H1 (cell line): ENCODE data around the gene FKBP5. TPM values are rescaled to one million over a fixed set of nuclear protein-coding genes. Genes with fewer than 3 reads are reported as not detected.

Experiments used
- CTCF ChIA-PET: fragments of 300-600 bp; sonication (Branson Sonifier 250); formaldehyde crosslinking; loops from one replicate; lab custom pipeline; 2021; ENCODE audit not compliant: partially characterized antibody; lab: Charles Lee
- POLR2A ChIA-PET: fragments of 300-600 bp; sonication (Branson Sonifier 250); formaldehyde crosslinking; loops from one replicate; lab custom pipeline; 2021; ENCODE audit warnings: inconsistent platforms; ENCODE audit not compliant: partially characterized antibody; lab: Charles Lee
- DNase-seq, 2 experiments: peaks; one replicate each; pipeline versions ENCODE4 v3.0.0 to v3.0.0-alpha.2; 2010 to 2022; ENCODE audit warnings: low spot score in 2 of 2, low read depth in 1 of 2, mixed read lengths in 1 of 2
- FAIRE-seq: peaks from 2 replicates; lab custom pipeline; 2011; peaks lifted over from hg19 to GRCh38; lab: Jason Lieb, UNC
- H2AFZ ChIP-seq: 2 replicates; pipeline ENCODE4 v1.8.1; 2012; ENCODE audit warnings: low read length, inconsistent platforms
- H2AK5ac ChIP-seq: 2 replicates; pipeline ENCODE4 v1.6.1; 2013; ENCODE audit warnings: low read depth, low read length
- H2BK120ac ChIP-seq: replicated peaks from 2 replicates; pipeline ENCODE3; 2013; ENCODE audit warnings: low read depth, low read length, inconsistent platforms
- H2BK12ac ChIP-seq: 2 replicates; pipeline ENCODE4 v1.6.1; 2013; ENCODE audit warnings: low read depth, low read length
- H2BK15ac ChIP-seq: 2 replicates; pipeline ENCODE4 v1.6.1; 2013; ENCODE audit warnings: low read length
- H2BK20ac ChIP-seq: 2 replicates; pipeline ENCODE4 v1.6.1; 2013; ENCODE audit warnings: low read length
- H2BK5ac ChIP-seq: 2 replicates; pipeline ENCODE4 v1.6.1; 2013; ENCODE audit warnings: low read depth, low read length
- H3K14ac ChIP-seq: 2 replicates; pipeline ENCODE4 v1.6.1; 2013; ENCODE audit warnings: inconsistent platforms; ENCODE audit not compliant: insufficient read length
- H3K18ac ChIP-seq: 2 replicates; pipeline ENCODE4 v1.6.1; 2013; ENCODE audit warnings: low read length; ENCODE audit errors: extremely low read depth
- H3K23ac ChIP-seq: 2 replicates; pipeline ENCODE4 v1.6.1; 2013; ENCODE audit warnings: inconsistent platforms; ENCODE audit not compliant: insufficient read length
- H3K23me2 ChIP-seq: 2 replicates; pipeline ENCODE4 v1.6.1; 2013; ENCODE audit warnings: low read depth, low read length
- H3K27ac ChIP-seq: 2 replicates; pipeline ENCODE4 v1.6.1; 2011; ENCODE audit warnings: low read depth, low read length, inconsistent platforms
- H3K27me3 ChIP-seq, 4 experiments: replicated peaks in 1 of 4; 1 replicate in 1 of 4; 2 replicates in 3 of 4; pipeline versions ENCODE4 v1.6.1 to v1.8.1; 2011 to 2013; ENCODE audit warnings: low read length in 3 of 4, mild to moderate bottlenecking in 3 of 4, inconsistent platforms in 2 of 4, mixed read lengths in 2 of 4, moderate library complexity in 1 of 4; ENCODE audit not compliant: control insufficient read depth in 3 of 4, insufficient read depth in 3 of 4; ENCODE audit errors: extremely low read depth in 1 of 4
- H3K36me3 ChIP-seq, 4 experiments: 2 replicates each; pipeline versions ENCODE4 v1.6.1 to v1.8.1; 2011 to 2013; ENCODE audit warnings: mild to moderate bottlenecking in 4 of 4, low read length in 3 of 4, moderate library complexity in 2 of 4, control low read depth in 1 of 4, inconsistent platforms in 1 of 4; ENCODE audit not compliant: insufficient read depth in 4 of 4, control insufficient read depth in 2 of 4
- H3K4ac ChIP-seq: replicated peaks from 2 replicates; pipeline ENCODE3; 2013; ENCODE audit warnings: low read length, low read depth, mixed read lengths, inconsistent platforms; ENCODE audit not compliant: insufficient read length
- H3K4me1 ChIP-seq, 4 experiments: replicated peaks in 1 of 4; 1 replicate in 1 of 4; 2 replicates in 3 of 4; pipeline versions ENCODE4 v1.6.1 to v1.8.1; 2011 to 2013; ENCODE audit warnings: low read length in 3 of 4, inconsistent platforms in 2 of 4, mixed read lengths in 1 of 4; ENCODE audit not compliant: insufficient read depth in 4 of 4, control insufficient read depth in 3 of 4
- H3K4me2 ChIP-seq, 2 experiments: 2 replicates each; pipeline versions ENCODE4 v1.6.1 to v1.8.1; 2011 to 2013; ENCODE audit warnings: low read depth in 2 of 2, low read length in 2 of 2, control low read depth in 1 of 2, inconsistent platforms in 1 of 2, mild to moderate bottlenecking in 1 of 2; ENCODE audit not compliant: insufficient read depth in 1 of 2
- H3K4me3 ChIP-seq, 4 experiments: fragments of 200-600, 300-600 bp in 1 of 4; sonication (generic), shearing (Covaris generic), sonication (Bioruptor Twin) in 1 of 4; 2 replicates each; pipeline versions ENCODE4 v1.5.1 to v1.8.1; 2011 to 2016; ENCODE audit warnings: low read length in 4 of 4, low read depth in 3 of 4, control low read depth in 2 of 4, inconsistent platforms in 2 of 4, mild to moderate bottlenecking in 2 of 4, mixed read lengths in 1 of 4, moderate library complexity in 1 of 4; ENCODE audit not compliant: insufficient read depth in 2 of 4; ENCODE audit errors: extremely low read depth in 1 of 4
- H3K56ac ChIP-seq: replicated peaks from 2 replicates; pipeline ENCODE3; 2013; ENCODE audit warnings: low read depth, mild to moderate bottlenecking, mixed read lengths, low read length, inconsistent platforms; ENCODE audit not compliant: insufficient read length
- H3K79me1 ChIP-seq: 2 replicates; pipeline ENCODE4 v1.6.1; 2013; ENCODE audit warnings: low read depth, low read length, control low read depth
- H3K79me2 ChIP-seq, 2 experiments: 2 replicates each; pipeline versions ENCODE4 v1.6.1 to v1.8.1; 2012 to 2013; ENCODE audit warnings: low read length in 2 of 2, mild to moderate bottlenecking in 2 of 2, inconsistent platforms in 1 of 2; ENCODE audit not compliant: insufficient read depth in 2 of 2, control insufficient read depth in 1 of 2
- H3K9ac ChIP-seq, 4 experiments: replicated peaks in 1 of 4; 1 replicate in 1 of 4; 2 replicates in 3 of 4; pipeline versions ENCODE4 v1.6.1 to v1.8.1; 2011 to 2013; ENCODE audit warnings: low read depth in 3 of 4, low read length in 3 of 4, control low read depth in 2 of 4, mild to moderate bottlenecking in 2 of 4, moderate library complexity in 2 of 4, inconsistent platforms in 1 of 4; ENCODE audit errors: extremely low read depth in 1 of 4
- H3K9me3 ChIP-seq, 2 experiments: 2 replicates each; pipeline versions ENCODE4 v1.6.1 to v1.8.1; 2012 to 2013; ENCODE audit warnings: mild to moderate bottlenecking in 2 of 2, moderate library complexity in 2 of 2, control low read depth in 1 of 2, inconsistent platforms in 1 of 2, low read depth in 1 of 2, low read length in 1 of 2, mixed read lengths in 1 of 2; ENCODE audit not compliant: insufficient read depth in 2 of 2
- H4K20me1 ChIP-seq, 2 experiments: replicated peaks in 1 of 2; 2 replicates each; pipeline versions ENCODE3 to v1.8.1; 2011 to 2013; ENCODE audit warnings: inconsistent platforms in 2 of 2, low read length in 2 of 2, mild to moderate bottlenecking in 1 of 2; ENCODE audit not compliant: insufficient read depth in 2 of 2, control insufficient read depth in 1 of 2
- H4K5ac ChIP-seq: 2 replicates; pipeline ENCODE4 v1.6.1; 2013; ENCODE audit warnings: low read length, low read depth, mixed read lengths, inconsistent platforms; ENCODE audit not compliant: insufficient read length
- H4K8ac ChIP-seq: 2 replicates; pipeline ENCODE4 v1.8.0; 2013; ENCODE audit warnings: mild to moderate bottlenecking, moderate library complexity, low read length, inconsistent platforms; ENCODE audit not compliant: insufficient read depth; ENCODE audit errors: extremely low read depth
- H4K91ac ChIP-seq: replicated peaks from 2 replicates; pipeline ENCODE3; 2013; ENCODE audit warnings: low read length, mixed read lengths, inconsistent platforms; ENCODE audit not compliant: insufficient read length
- GTF2F1 ChIP-seq: IDR thresholded peaks from 2 replicates; pipeline ENCODE4 v1.6.1; 2012; ENCODE audit warnings: low read depth, low read length, improper control_type of control experiment, borderline replicate concordance
- POLR2AphosphoS5 ChIP-seq: IDR thresholded peaks from 2 replicates; pipeline ENCODE4 v1.6.1; 2011; ENCODE audit warnings: low read depth, low read length
- POU5F1 ChIP-seq: IDR thresholded peaks from 2 replicates; pipeline ENCODE4 v1.6.1; 2011; ENCODE audit warnings: low read depth, mild to moderate bottlenecking, low read length, moderate library complexity
- RAD21 ChIP-seq, 2 experiments: IDR thresholded peaks in 1 of 2; conservative IDR thresholded peaks in 1 of 2; 2 replicates each; pipeline ENCODE4 v1.6.1; 2011; ENCODE audit warnings: low read depth in 2 of 2, low read length in 2 of 2, improper control_type of control experiment in 1 of 2, inconsistent platforms in 1 of 2, mild to moderate bottlenecking in 1 of 2, moderate library complexity in 1 of 2
- RXRA ChIP-seq: IDR thresholded peaks from 2 replicates; pipeline ENCODE4 v1.6.1; 2011; ENCODE audit warnings: low read depth, mild to moderate bottlenecking, low read length, moderate library complexity; ENCODE audit not compliant: insufficient read depth
- ZNF274 ChIP-seq: IDR thresholded peaks from 2 replicates; pipeline ENCODE4 v1.7.0; 2012; ENCODE audit warnings: low read length, borderline replicate concordance; ENCODE audit errors: extremely low read depth
- WGBS, 2 experiments: shearing (Covaris generic) in 1 of 2; methylation state at CpG; one replicate each; pipeline versions ENCODE4 v1.1.6 to v1.1.7; 2013 to 2015; ENCODE audit warnings: low lambda C conversion rate in 2 of 2, mixed read lengths in 2 of 2, inconsistent platforms in 1 of 2, low coverage in 1 of 2, missing lambda C conversion rate in 1 of 2; ENCODE audit not compliant: insufficient replicate concordance in 2 of 2, insufficient coverage in 1 of 2, insufficient read length in 1 of 2; ENCODE audit errors: extremely low coverage in 1 of 2, missing lambda C conversion rate in 1 of 2; 5-methylcytosine and 5-hydroxymethylcytosine counted together
- polyA plus RNA-seq, 7 experiments: library from polyadenylated mRNA; depleted of rRNA in 3 of 7; stranded (reverse) in 5 of 7; unstranded in 2 of 7; fragments of >200 nt in 5 of 7; fragments of 200-250 nt in 2 of 7; gene quantifications; 1 replicate in 5 of 7; 2 replicates in 1 of 7; 4 replicates in 1 of 7; pipeline versions ENCODE4 v1.2.1 to v1.2.3, GENCODE V29; 2011 to 2013; ENCODE audit warnings: missing spikeins in 2 of 7, mixed read lengths in 2 of 7
- total RNA-seq: library from RNA; stranded (reverse); fragmentation: NEBNext Ultra II Directional; extraction: Animal tissue kit (Norgen Biotek cat#: 25700); gene quantifications from 2 replicates; pipeline ENCODE4 v1.2.1, GENCODE V29; 2021
- TF ChIP-seq, protein P1 (sequence below): IDR thresholded peaks from 2 replicates; pipeline ENCODE4 v1.6.1; 2011; ENCODE audit warnings: low read depth, mild to moderate bottlenecking, low read length; ENCODE audit not compliant: insufficient read depth

The FKBP5 gene
- total and polyA plus RNA-seq, 2 of the 8 experiments (the other 6 are each of a cell fraction or from before 2014, with no cell fraction given) = 14.3 to 40.4 TPM

DNA sequence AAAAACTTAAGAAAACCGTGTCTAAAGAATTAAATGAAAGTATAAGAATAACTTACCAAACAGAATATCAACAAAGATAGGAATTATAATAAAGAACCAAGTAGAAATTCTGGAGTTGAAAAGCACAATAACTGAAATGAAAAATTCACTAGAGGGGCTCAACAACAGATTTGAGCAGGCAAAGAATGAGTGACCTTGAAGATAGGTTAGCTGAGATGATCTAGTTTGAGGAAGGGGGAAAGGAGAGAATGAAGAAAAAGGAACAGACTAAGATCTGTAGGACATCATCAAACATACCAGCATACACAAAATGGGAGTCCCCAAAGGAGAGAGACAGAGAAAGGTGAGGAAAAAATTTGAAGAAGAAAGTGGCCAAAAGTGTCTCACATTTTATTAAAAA, 138.3 kb downstream of the FKBP5 start:
- WGBS, 2 experiments = 63% methylated on average over 1 of the region's 1 CpG; no CpG with 5 or more reads in 1 of the 2 experiments
- Histone ChIP-seq H2BK20ac (no peak overlapping the region), H3K23me2 (no peaks in the 10 kb centered on the region), H2BK12ac (no peak overlapping the region), H4K5ac (no peak overlapping the region), H3K79me1 (no peaks in the 10 kb centered on the region), H3K56ac (no peak overlapping the region), H2AFZ (no peak overlapping the region), H3K4ac (no peak overlapping the region), H3K23ac (no peak overlapping the region), H3K4me2 (no peak overlapping the region), H4K91ac (no peak overlapping the region), H2BK15ac (no peak overlapping the region), H2BK5ac (no peak overlapping the region), H3K4me3 (no peak overlapping the region), H3K79me2 (no peaks in the 10 kb centered on the region), H4K8ac (no peak overlapping the region), H3K14ac (no peak overlapping the region), H3K9ac (no peak overlapping the region), H3K18ac (no peak overlapping the region), H3K4me1 (no peaks in the 10 kb centered on the region; a peak in 2 of 7 replicates), H2AK5ac (no peak overlapping the region), H2BK120ac (no peak overlapping the region), H3K9me3 (no peaks in the 10 kb centered on the region), H4K20me1 (no peaks in the 10 kb centered on the region), H3K27me3 (no peaks in the 10 kb centered on the region), H3K36me3 (no peaks in the 10 kb centered on the region), H3K27ac (no peak overlapping the region)
- DNase-seq (no peak), FAIRE-seq (no peak)
- CTCF ChIA-PET = interaction anchor here (4.5 to 24.0 kb wide), 2 partner anchors 12 to 21 kb away, joined by 46 to 521 read pairs; no protein-coding TSS in a partner anchor
- TF ChIP-seq RAD21 (IDR thresholded peaks at IDR 0.05 in 1 of 2, conservative IDR thresholded peaks at IDR 0.05 in 1 of 2; ENCODE audit: low read depth in 2 of 2, low read length in 2 of 2) = no peak
- no peak for TF ChIP-seq GTF2F1
- no peak for TF ChIP-seq RXRA
- TF ChIP-seq POU5F1 = no peak
- no peak for TF ChIP-seq POLR2AphosphoS5
- TF ChIP-seq, protein P1, sequence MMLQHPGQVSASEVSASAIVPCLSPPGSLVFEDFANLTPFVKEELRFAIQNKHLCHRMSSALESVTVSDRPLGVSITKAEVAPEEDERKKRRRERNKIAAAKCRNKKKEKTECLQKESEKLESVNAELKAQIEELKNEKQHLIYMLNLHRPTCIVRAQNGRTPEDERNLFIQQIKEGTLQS = no peak
- TF ChIP-seq ZNF274 = no peak
- POLR2A ChIA-PET = interaction anchor here (1.0 to 1.7 kb wide), 4 partner anchors 24 to 214 kb away, joined by 3 to 6 read pairs (median 4); partner anchors contain the start of gene RPL10A
